ENCODE data around the gene VEPH1. TPM values are rescaled to one million over a fixed set of nuclear protein-coding genes. Genes with fewer than 3 reads are reported as not detected.

Gene VEPH1
- total RNA-seq, 1 donor from 2014 or later: 10.3 TPM

GRCh38 chr3:157414861-157415260, 88.4 kb downstream of the VEPH1 start:
- H3K4me1 Mint-ChIP-seq (ENCODE audit: unreplicated experiment): no peaks in the 10 kb centered on the region
- TF ChIP-seq CTCF (IDR thresholded peaks at IDR 0.05; ENCODE audit: unreplicated experiment): no peak
- H3K36me3 Mint-ChIP-seq (ENCODE audit: low read depth, unreplicated experiment): no peaks in the 10 kb centered on the region
- H3K4me3 Mint-ChIP-seq (ENCODE audit: unreplicated experiment): no peak overlapping the region
- no peaks in the 10 kb centered on the region for H3K9me3 Mint-ChIP-seq (ENCODE audit: unreplicated experiment)
- no peak for DNase-seq (ENCODE audit: low spot score)
- no peak overlapping the region for H3K27ac Mint-ChIP-seq (ENCODE audit: unreplicated experiment)
- H3K27me3 Mint-ChIP-seq (ENCODE audit: unreplicated experiment): peaks cover 2% of the 10 kb centered on the region

- Mint-ChIP-seq H3K9me3 (ENCODE audit: unreplicated experiment) (no peaks in the 10 kb centered on the region), H3K36me3 (ENCODE audit: low read depth, unreplicated experiment) (no peaks in the 10 kb centered on the region), H3K4me3 (ENCODE audit: unreplicated experiment) (no peak overlapping the region), H3K27ac (ENCODE audit: unreplicated experiment) (no peak overlapping the region), H3K27me3 (ENCODE audit: unreplicated experiment) (no peaks in the 10 kb centered on the region), H3K4me1 (ENCODE audit: unreplicated experiment) (no peaks in the 10 kb centered on the region)
- no peak for TF ChIP-seq CTCF (IDR thresholded peaks at IDR 0.05; ENCODE audit: unreplicated experiment)
- no peak for DNase-seq (ENCODE audit: low spot score)
These were observed 90.8 kb downstream of the VEPH1 start for GRCh38 chr3:157412323-157412855.

- H3K9me3 Mint-ChIP-seq (ENCODE audit: unreplicated experiment): no peaks in the 10 kb centered on the region
- H3K4me3 Mint-ChIP-seq (ENCODE audit: unreplicated experiment): no peak overlapping the region
- H3K4me1 Mint-ChIP-seq (ENCODE audit: unreplicated experiment): peaks cover 10% of the 10 kb centered on the region
- no peaks in the 10 kb centered on the region for H3K27me3 Mint-ChIP-seq (ENCODE audit: unreplicated experiment)
- no peak for TF ChIP-seq CTCF (IDR thresholded peaks at IDR 0.05; ENCODE audit: unreplicated experiment)
- DNase-seq (ENCODE audit: low spot score): no peak
- H3K36me3 Mint-ChIP-seq (ENCODE audit: low read depth, unreplicated experiment): no peaks in the 10 kb centered on the region
- no peak overlapping the region for H3K27ac Mint-ChIP-seq (ENCODE audit: unreplicated experiment)
These were observed 92.3 kb downstream of the VEPH1 start for GRCh38 chr3:157410945-157411344.

- Mint-ChIP-seq H3K27me3 (ENCODE audit: unreplicated experiment) (no peaks in the 10 kb centered on the region), H3K4me1 (ENCODE audit: unreplicated experiment) (peaks cover 20% of the 10 kb centered on the region), H3K9me3 (ENCODE audit: unreplicated experiment) (no peaks in the 10 kb centered on the region), H3K4me3 (ENCODE audit: unreplicated experiment) (no peak overlapping the region), H3K27ac (ENCODE audit: unreplicated experiment) (no peak overlapping the region), H3K36me3 (ENCODE audit: low read depth, unreplicated experiment) (no peaks in the 10 kb centered on the region)
- no peak for TF ChIP-seq CTCF (IDR thresholded peaks at IDR 0.05; ENCODE audit: unreplicated experiment)
- no peak for DNase-seq (ENCODE audit: low spot score)
These were observed 93.7 kb downstream of the VEPH1 start for GRCh38 chr3:157409516-157409915.

- TF ChIP-seq CTCF (IDR thresholded peaks at IDR 0.05; ENCODE audit: unreplicated experiment): no peak
- H3K27ac Mint-ChIP-seq (ENCODE audit: unreplicated experiment): no peak overlapping the region
- peaks cover 22% of the 10 kb centered on the region for H3K4me1 Mint-ChIP-seq (ENCODE audit: unreplicated experiment)
These were observed 94.6 kb downstream of the VEPH1 start for GRCh38 chr3:157408499-157409149.

More at GRCh38 chr3:157408499-157409149, 94.6 kb downstream of the VEPH1 start:
- Mint-ChIP-seq H3K4me3 (ENCODE audit: unreplicated experiment) (no peak overlapping the region), H3K27me3 (ENCODE audit: unreplicated experiment) (no peaks in the 10 kb centered on the region), H3K36me3 (ENCODE audit: low read depth, unreplicated experiment) (no peaks in the 10 kb centered on the region), H3K9me3 (ENCODE audit: unreplicated experiment) (no peaks in the 10 kb centered on the region)
- no peak for DNase-seq (ENCODE audit: low spot score)

All from endothelial cell (in vitro differentiated cells).